H9 (cell line): ENCODE data around the gene CASQ2. TPM values are rescaled to one million over a fixed set of nuclear protein-coding genes. Genes with fewer than 3 reads are reported as not detected.

Source experiments
- DNase-seq: peaks from one replicate; pipeline ENCODE4 v3.0.0-alpha.2; 2017
- H2AFZ ChIP-seq: one replicate; pipeline ENCODE4 v1.6.1; 2013; ENCODE audit warnings: mild to moderate bottlenecking, low read length, control low read depth, moderate library complexity
- H2AK5ac ChIP-seq: 2 replicates; pipeline ENCODE4 v1.6.1; 2013; ENCODE audit warnings: low read length, control low read depth, mixed read lengths; ENCODE audit not compliant: insufficient read length
- H2BK120ac ChIP-seq: one replicate; pipeline ENCODE4 v1.6.1; 2013; ENCODE audit warnings: low read depth, mild to moderate bottlenecking, low read length, control low read depth, inconsistent platforms; ENCODE audit not compliant: poor library complexity, severe bottlenecking
- H2BK12ac ChIP-seq: 2 replicates; pipeline ENCODE4 v1.6.1; 2013; ENCODE audit warnings: low read length, control low read depth, mixed read lengths, low read depth; ENCODE audit not compliant: insufficient read length
- H2BK15ac ChIP-seq: 2 replicates; pipeline ENCODE4 v1.6.1; 2013; ENCODE audit warnings: low read depth, low read length, control low read depth
- H2BK20ac ChIP-seq: one replicate; pipeline ENCODE4 v1.6.1; 2013; ENCODE audit warnings: low read depth, mild to moderate bottlenecking, low read length, control low read depth, inconsistent platforms; ENCODE audit not compliant: poor library complexity, severe bottlenecking
- H2BK5ac ChIP-seq: 2 replicates; pipeline ENCODE4 v1.6.1; 2013; ENCODE audit warnings: low read length, control low read depth, mixed read lengths; ENCODE audit not compliant: insufficient read length
- H3K14ac ChIP-seq: 2 replicates; pipeline ENCODE4 v1.6.1; 2013; ENCODE audit warnings: low read length, control low read depth; ENCODE audit not compliant: insufficient read depth
- H3K18ac ChIP-seq: 2 replicates; pipeline ENCODE4 v1.6.1; 2013; ENCODE audit warnings: low read depth, mild to moderate bottlenecking, mixed read lengths, low read length, control low read depth; ENCODE audit not compliant: insufficient read length
- H3K23ac ChIP-seq: 2 replicates; pipeline ENCODE4 v1.6.1; 2013; ENCODE audit warnings: low read length, control low read depth, mixed read lengths, low read depth; ENCODE audit not compliant: insufficient read length
- H3K23me2 ChIP-seq: 2 replicates; pipeline ENCODE4 v1.6.1; 2013; ENCODE audit warnings: low read depth, mild to moderate bottlenecking, mixed read lengths, low read length, control low read depth; ENCODE audit not compliant: insufficient read length, poor library complexity, severe bottlenecking
- H3K27ac ChIP-seq: 2 replicates; pipeline ENCODE4 v1.5.1; 2013; ENCODE audit warnings: low read length, control low read depth, mixed read lengths, low read depth; ENCODE audit not compliant: insufficient read length
- H3K27me3 ChIP-seq: 2 replicates; pipeline ENCODE4 v1.6.1; 2013; ENCODE audit warnings: low read length, control low read depth, inconsistent platforms; ENCODE audit not compliant: insufficient read depth
- H3K4ac ChIP-seq: 2 replicates; pipeline ENCODE4 v1.6.1; 2013; ENCODE audit warnings: low read depth, mild to moderate bottlenecking, control low read depth, inconsistent platforms, low read length, moderate library complexity
- H3K4me1 ChIP-seq: 2 replicates; pipeline ENCODE4 v1.6.1; 2013; ENCODE audit warnings: low read length, control low read depth, inconsistent platforms; ENCODE audit not compliant: insufficient read depth
- H3K4me2 ChIP-seq: 2 replicates; pipeline ENCODE4 v1.6.1; 2013; ENCODE audit warnings: low read length, control low read depth, mixed read lengths; ENCODE audit not compliant: insufficient read length, insufficient read depth
- H3K56ac ChIP-seq: 2 replicates; pipeline ENCODE4 v1.6.1; 2013; ENCODE audit warnings: low read depth, mild to moderate bottlenecking, mixed read lengths, low read length, control low read depth; ENCODE audit not compliant: insufficient read length
- H3K79me1 ChIP-seq: 2 replicates; pipeline ENCODE4 v1.6.1; 2013; ENCODE audit warnings: low read depth, mild to moderate bottlenecking, moderate library complexity, low read length, control low read depth, inconsistent platforms; ENCODE audit not compliant: insufficient read depth, poor library complexity, severe bottlenecking
- H3K79me2 ChIP-seq: 2 replicates; pipeline ENCODE4 v1.6.1; 2013; ENCODE audit warnings: low read length, control low read depth, inconsistent platforms; ENCODE audit not compliant: insufficient read depth
- H3K9ac ChIP-seq: 2 replicates; pipeline ENCODE4 v1.6.1; 2013; ENCODE audit warnings: low read length, control low read depth, mixed read lengths; ENCODE audit not compliant: insufficient read length; ENCODE audit errors: extremely low read depth
- H3K9me3 ChIP-seq: one replicate; pipeline ENCODE4 v1.6.1; 2013; ENCODE audit warnings: low read depth, low read length, inconsistent platforms; ENCODE audit not compliant: control insufficient read depth
- H3T11ph ChIP-seq: one replicate; pipeline ENCODE4 v1.6.1; 2013; ENCODE audit warnings: mild to moderate bottlenecking, low read length, control low read depth, inconsistent platforms
- H4K20me1 ChIP-seq: one replicate; pipeline ENCODE4 v1.6.1; 2013; ENCODE audit not compliant: control insufficient read depth, insufficient read length, insufficient read depth
- H4K5ac ChIP-seq: 2 replicates; pipeline ENCODE4 v1.6.1; 2013; ENCODE audit warnings: low read depth, mild to moderate bottlenecking, mixed read lengths, low read length, control low read depth; ENCODE audit not compliant: insufficient read length
- H4K8ac ChIP-seq: replicated peaks from 2 replicates; pipeline ENCODE4 v1.6.1; 2013; ENCODE audit warnings: low read length, control low read depth, mixed read lengths, low read depth; ENCODE audit not compliant: insufficient read length
- H4K91ac ChIP-seq: 2 replicates; pipeline ENCODE4 v1.6.1; 2013; ENCODE audit warnings: low read depth, mild to moderate bottlenecking, moderate library complexity, mixed read lengths, low read length, control low read depth; ENCODE audit not compliant: insufficient read length
- H3K27ac Mint-ChIP-seq, 3 experiments: 2 replicates in 2 of 3; 3 replicates in 1 of 3; pipeline ENCODE4 v1.8.0; 2020 to 2021; ENCODE audit warnings: mixed read lengths in 3 of 3, mild to moderate bottlenecking in 1 of 3, moderate library complexity in 1 of 3
- H3K27me3 Mint-ChIP-seq: 2 replicates; pipeline ENCODE4 v1.8.0; 2021; ENCODE audit warnings: low read depth, mild to moderate bottlenecking, moderate library complexity, mixed read lengths
- H3K36me3 Mint-ChIP-seq, 3 experiments: 2 replicates in 2 of 3; 3 replicates in 1 of 3; pipeline ENCODE4 v1.8.0; 2020 to 2021; ENCODE audit warnings: low read depth in 3 of 3, mixed read lengths in 3 of 3; ENCODE audit not compliant: insufficient read depth in 1 of 3
- H3K4me1 Mint-ChIP-seq, 2 experiments: 2 replicates each; pipeline ENCODE4 v1.8.0; 2020; ENCODE audit warnings: mixed read lengths in 2 of 2
- H3K4me3 Mint-ChIP-seq, 2 experiments: 2 replicates in 1 of 2; 3 replicates in 1 of 2; pipeline ENCODE4 v1.8.0; 2020 to 2021; ENCODE audit warnings: mild to moderate bottlenecking in 2 of 2, mixed read lengths in 2 of 2, moderate library complexity in 1 of 2
- H3K9me3 Mint-ChIP-seq, 2 experiments: 2 replicates in 1 of 2; 3 replicates in 1 of 2; pipeline ENCODE4 v1.8.0; 2020; ENCODE audit warnings: mild to moderate bottlenecking in 2 of 2, mixed read lengths in 2 of 2, moderate library complexity in 1 of 2
- CTCF ChIP-seq: fragments of 200-600 bp; sonication (generic); conservative IDR thresholded peaks from 3 replicates; pipeline ENCODE4 v1.8.0; 2021; ENCODE audit warnings: antibody characterized with exemption, mild to moderate bottlenecking
- WGBS: extraction: QIAGEN DNeasy Blood & Tissue Kit; methylation state at CpG from one replicate; pipeline ENCODE4 v1.1.7; 2013; ENCODE audit warnings: missing lambda C conversion rate, low lambda C conversion rate, mixed read lengths; ENCODE audit not compliant: insufficient read length; ENCODE audit errors: extremely low coverage; 5-methylcytosine and 5-hydroxymethylcytosine counted together
- total RNA-seq: library from RNA; stranded (reverse); gene quantifications from 2 replicates; pipeline ENCODE4 v1.2.1, GENCODE V29; 2021

Gene CASQ2
- total RNA-seq, 1 experiment from 2014 or later = not detected

DNA sequence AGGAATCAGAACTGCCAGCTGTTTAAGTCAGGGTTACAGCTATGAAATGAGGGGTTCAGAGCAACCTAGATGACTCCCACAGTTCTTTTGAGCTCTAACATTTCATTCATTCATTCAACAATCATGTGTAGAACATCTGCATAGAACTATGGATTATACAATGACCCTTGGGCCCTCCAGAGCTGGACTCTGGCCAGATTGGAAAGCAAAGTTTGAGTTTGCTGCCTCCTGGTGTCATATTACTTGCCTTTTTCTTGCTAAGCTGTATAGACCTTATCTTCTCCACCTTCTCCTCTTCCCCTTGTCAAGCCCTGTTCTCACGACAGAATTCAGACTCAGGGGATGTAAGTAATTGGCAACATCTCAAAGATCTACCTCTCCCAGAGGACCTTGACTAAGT, 4.0 kb downstream of the CASQ2 start:
- Histone ChIP-seq H3K27me3 (no peaks in the 10 kb centered on the region), H3K4me2 (no peak overlapping the region), H3K4ac (no peak overlapping the region), H3K9ac (no peak overlapping the region), H3K23me2 (no peaks in the 10 kb centered on the region), H3T11ph (no peak overlapping the region), H3K4me1 (no peaks in the 10 kb centered on the region), H2BK12ac (no peak overlapping the region), H4K8ac (no peak overlapping the region), H4K20me1 (no peaks in the 10 kb centered on the region), H3K14ac (no peak overlapping the region), H3K79me1 (no peaks in the 10 kb centered on the region), H3K23ac (no peak overlapping the region), H4K91ac (no peak overlapping the region), H2AK5ac (no peak overlapping the region), H2BK5ac (no peak overlapping the region), H3K9me3 (no peaks in the 10 kb centered on the region), H2AFZ (peak overlapping the region; percentile 57), H4K5ac (no peak overlapping the region), H3K18ac (no peak overlapping the region), H3K27ac (no peak overlapping the region), H2BK15ac (no peak overlapping the region), H2BK20ac (no peak overlapping the region), H2BK120ac (no peak overlapping the region), H3K56ac (no peak overlapping the region), H3K79me2 (no peaks in the 10 kb centered on the region)
- no peak overlapping the region for H3K27ac Mint-ChIP-seq
- peaks cover 0 to 2% of the 10 kb centered on the region in 2 experiments; a peak in 1 of 5 replicates for H3K9me3 Mint-ChIP-seq
- peak; percentile 69 for TF ChIP-seq CTCF
- no peak for DNase-seq
- no CpG with 5 or more reads among the region's 1 CpG for WGBS
- no peaks in the 10 kb centered on the region; the same call in 1 of the 2 replicates for H3K27me3 Mint-ChIP-seq
- no peak overlapping the region for H3K4me3 Mint-ChIP-seq
- peaks cover 4 to 5% of the 10 kb centered on the region in 2 experiments; a peak in 2 of 4 replicates for H3K4me1 Mint-ChIP-seq
- no peaks in the 10 kb centered on the region; a peak in 1 of 7 replicates for H3K36me3 Mint-ChIP-seq
